Effector memory CD4-positive, alpha-beta T cell (primary cell): Measurements from ENCODE around the gene LRRFIP1.

ENCODE experiments used
- DNase-seq, 3 donors: peaks; one replicate each; pipeline ENCODE4 v3.0.0-alpha.2; 2020
- H3K27ac ChIP-seq: 2 replicates; pipeline ENCODE4 v1.7.0; 2013; ENCODE audit warnings: mild to moderate bottlenecking, low read length, moderate library complexity; ENCODE audit not compliant: insufficient read depth, poor library complexity, severe bottlenecking
- H3K27me3 ChIP-seq: replicated peaks from 2 replicates; pipeline ENCODE4 v1.7.0; 2013; ENCODE audit warnings: mild to moderate bottlenecking, low read length; ENCODE audit not compliant: insufficient read depth, control insufficient read depth, poor library complexity, severe bottlenecking
- H3K36me3 ChIP-seq: 2 replicates; pipeline ENCODE4 v1.7.0; 2013; ENCODE audit warnings: mild to moderate bottlenecking, low read length, moderate library complexity; ENCODE audit not compliant: control insufficient read depth, insufficient read depth
- H3K4me1 ChIP-seq: 2 replicates; pipeline ENCODE4 v1.7.0; 2013; ENCODE audit warnings: low read length, mild to moderate bottlenecking; ENCODE audit not compliant: control insufficient read depth, insufficient read depth, poor library complexity, severe bottlenecking
- H3K4me3 ChIP-seq: 2 replicates; pipeline ENCODE4 v1.7.0; 2013; ENCODE audit warnings: low read length, low read depth, mild to moderate bottlenecking; ENCODE audit not compliant: insufficient read depth, poor library complexity, severe bottlenecking
- H3K9me3 ChIP-seq: 2 replicates; pipeline ENCODE4 v1.7.0; 2013; ENCODE audit warnings: mild to moderate bottlenecking, low read length, moderate library complexity; ENCODE audit not compliant: control insufficient read depth

LRRFIP1 gene

GRCh38 chr2:237670641-237671040 lies 43.3 kb downstream of the LRRFIP1 start:
- Histone ChIP-seq H3K27ac (no peak overlapping the region), H3K9me3 (no peaks in the 10 kb centered on the region), H3K27me3 (no peaks in the 10 kb centered on the region), H3K4me1 (peaks cover 26% of the 10 kb centered on the region), H3K36me3 (no peaks in the 10 kb centered on the region), H3K4me3 (no peak overlapping the region)
- DNase-seq: no peak

- H3K4me3 ChIP-seq: no peak overlapping the region
- H3K9me3 ChIP-seq: no peaks in the 10 kb centered on the region
- peaks cover 35% of the 10 kb centered on the region for H3K4me1 ChIP-seq
- no peak overlapping the region for H3K27ac ChIP-seq
- H3K27me3 ChIP-seq: no peaks in the 10 kb centered on the region
- DNase-seq: no peak
- no peaks in the 10 kb centered on the region for H3K36me3 ChIP-seq
These were observed 44.2 kb downstream of the LRRFIP1 start for GRCh38 chr2:237671466-237672138.

- Histone ChIP-seq H3K9me3 (no peaks in the 10 kb centered on the region), H3K27ac (peak overlapping the region; percentile 96), H3K4me3 (peak overlapping the region; percentile 38), H3K27me3 (no peaks in the 10 kb centered on the region), H3K4me1 (peaks cover 35% of the 10 kb centered on the region), H3K36me3 (no peaks in the 10 kb centered on the region)
- no peak for DNase-seq
These were observed 45.3 kb downstream of the LRRFIP1 start for GRCh38 chr2:237672731-237673129.

- Histone ChIP-seq H3K27me3 (no peaks in the 10 kb centered on the region), H3K27ac (peak overlapping the region; percentile 96), H3K36me3 (no peaks in the 10 kb centered on the region), H3K9me3 (no peaks in the 10 kb centered on the region), H3K4me1 (peaks cover 35% of the 10 kb centered on the region), H3K4me3 (peak overlapping the region; percentile 38)
- peak; percentile 82 to 92 (median 84) for DNase-seq
These were observed 46.0 kb downstream of the LRRFIP1 start for GRCh38 chr2:237673130-237674001.

- peak overlapping the region; percentile 96 for H3K27ac ChIP-seq
- H3K9me3 ChIP-seq: no peaks in the 10 kb centered on the region
- no peaks in the 10 kb centered on the region for H3K27me3 ChIP-seq
- H3K4me3 ChIP-seq: peak overlapping the region; percentile 18
- H3K36me3 ChIP-seq: no peaks in the 10 kb centered on the region
- peaks cover 35% of the 10 kb centered on the region for H3K4me1 ChIP-seq
- peak; percentile 83 to 90 (median 85) for DNase-seq
These were observed 47.4 kb downstream of the LRRFIP1 start for GRCh38 chr2:237674731-237675276.

DNA sequence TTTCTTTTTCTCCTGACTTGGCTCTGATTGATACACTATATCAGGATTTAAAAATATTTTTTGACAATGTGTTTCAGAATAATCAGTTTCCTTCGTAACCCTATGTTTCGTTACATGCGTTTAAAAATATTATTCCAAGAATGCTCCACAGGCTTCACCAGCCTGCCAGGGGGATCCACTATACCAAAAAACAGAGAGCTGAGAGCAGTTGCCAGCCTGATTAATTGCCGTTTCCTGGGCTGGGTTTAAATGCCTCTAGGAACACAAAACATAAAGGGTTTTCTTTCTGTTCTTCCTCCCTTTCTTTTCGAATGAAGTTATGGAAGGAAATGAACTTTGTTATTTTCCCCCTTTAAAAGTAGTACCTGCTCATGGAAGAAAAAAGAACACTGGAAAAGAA lies 47.9 kb downstream of the LRRFIP1 start:
- Histone ChIP-seq H3K27me3 (no peaks in the 10 kb centered on the region), H3K9me3 (no peaks in the 10 kb centered on the region), H3K36me3 (no peaks in the 10 kb centered on the region), H3K27ac (peak overlapping the region; percentile 96), H3K4me1 (peaks cover 35% of the 10 kb centered on the region), H3K4me3 (peak overlapping the region; percentile 18)
- DNase-seq: no peak

DNA sequence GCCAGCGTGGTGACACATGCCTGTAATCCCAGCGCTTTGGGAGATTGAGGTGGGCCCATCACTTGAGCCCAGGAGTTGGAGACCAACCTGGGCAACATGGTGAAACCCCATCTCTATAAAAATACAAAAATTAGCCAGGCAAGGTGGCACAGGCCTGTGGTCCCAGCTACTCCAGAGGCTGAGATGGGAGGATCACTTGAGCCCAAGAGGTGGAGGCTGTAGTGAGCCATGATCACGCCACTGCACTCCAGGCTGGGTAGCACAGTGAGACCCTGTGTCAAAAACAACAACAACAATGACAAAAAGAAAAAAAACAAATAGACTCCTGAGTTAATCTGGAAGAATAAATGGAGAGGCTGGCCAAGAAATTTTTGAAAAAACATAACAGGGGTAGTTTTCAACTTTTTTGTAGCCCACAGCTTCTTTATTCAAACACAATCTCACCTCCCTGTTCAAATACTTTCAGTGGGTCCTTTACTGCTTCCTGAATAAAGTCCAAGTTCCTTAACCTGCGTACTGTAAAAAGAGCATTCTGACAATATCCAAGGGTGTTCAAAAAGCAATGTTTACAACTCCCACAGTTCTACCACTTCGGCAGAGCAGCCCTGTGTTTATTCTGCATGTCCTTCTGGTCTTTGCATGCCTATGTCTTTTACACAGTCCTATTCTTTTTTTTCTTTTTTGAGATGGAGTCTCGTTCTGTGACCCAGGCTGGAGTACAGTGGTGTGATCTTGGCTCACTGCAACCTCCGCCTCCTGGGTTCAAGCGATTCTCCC lies 53.5 kb downstream of the LRRFIP1 start:
- H3K27me3 ChIP-seq: no peaks in the 10 kb centered on the region
- no peaks in the 10 kb centered on the region for H3K36me3 ChIP-seq
- DNase-seq: no peak
- no peak overlapping the region for H3K4me3 ChIP-seq
- H3K9me3 ChIP-seq: no peaks in the 10 kb centered on the region
- H3K27ac ChIP-seq: no peak overlapping the region
- H3K4me1 ChIP-seq: peaks cover 8% of the 10 kb centered on the region

- H3K36me3 ChIP-seq: no peaks in the 10 kb centered on the region
- no peak for DNase-seq
- no peak overlapping the region for H3K4me3 ChIP-seq
- no peaks in the 10 kb centered on the region for H3K9me3 ChIP-seq
- H3K27me3 ChIP-seq: no peaks in the 10 kb centered on the region
- H3K27ac ChIP-seq: no peak overlapping the region
- peaks cover 12% of the 10 kb centered on the region for H3K4me1 ChIP-seq
These were observed 54.8 kb downstream of the LRRFIP1 start for GRCh38 chr2:237682151-237682550.

DNA sequence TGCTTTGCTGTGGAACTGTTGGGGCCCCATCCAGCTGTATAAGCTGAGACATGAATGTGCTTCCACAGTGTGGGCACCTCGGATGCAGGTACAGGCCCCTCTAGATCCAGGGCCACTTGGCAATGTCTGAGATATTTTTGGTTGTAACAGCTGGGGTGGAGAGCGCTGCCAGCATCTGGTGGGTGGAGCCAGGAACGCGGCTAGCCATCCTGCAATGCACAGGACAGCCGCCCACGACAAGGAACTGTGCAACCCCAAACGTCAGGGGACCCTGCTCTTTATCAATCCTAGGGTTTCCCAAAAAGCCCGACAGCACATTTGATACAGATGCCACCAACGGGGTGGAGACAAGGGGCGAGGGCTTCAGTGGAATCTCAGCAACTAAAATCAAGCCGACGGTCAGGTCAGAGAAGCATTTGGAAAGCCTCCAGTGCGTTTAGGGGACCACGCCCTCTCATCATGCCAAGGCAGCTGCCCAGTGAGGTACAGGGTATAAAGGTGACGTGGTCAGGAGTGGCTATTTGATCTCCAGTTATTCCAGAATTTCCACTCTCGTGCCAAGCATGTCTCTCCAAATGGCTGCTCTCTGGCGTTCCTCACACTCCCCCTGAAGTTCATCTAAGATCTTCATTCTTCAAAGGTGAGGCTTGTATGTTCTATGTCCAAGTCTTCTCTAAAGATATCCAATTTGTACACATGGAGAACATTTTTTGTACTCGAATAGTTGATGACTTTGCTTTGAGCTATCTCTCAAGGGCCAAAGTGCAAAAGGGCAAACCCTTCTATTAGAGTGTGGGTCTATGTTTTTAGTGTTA lies 55.7 kb downstream of the LRRFIP1 start:
- DNase-seq: no peak
- H3K4me1 ChIP-seq: peaks cover 16% of the 10 kb centered on the region
- H3K9me3 ChIP-seq: no peaks in the 10 kb centered on the region
- no peaks in the 10 kb centered on the region for H3K36me3 ChIP-seq
- H3K27me3 ChIP-seq: no peaks in the 10 kb centered on the region
- H3K27ac ChIP-seq: no peak overlapping the region
- no peak overlapping the region for H3K4me3 ChIP-seq
